GM13976 (cell line): ENCODE data around the gene SH3GL1.

Experiments
- DNase-seq: peaks from one replicate; pipeline ENCODE4 v3.0.0; 2012; ENCODE audit warnings: low spot score
- in situ Hi-C: fragments of 300-500 bp; cut with MboI; formaldehyde crosslinking; loops from one replicate; pipeline ENCODE4 v1.12.0; 2022; ENCODE audit warnings: low sequenced_read_pairs, mixed read lengths, inconsistent platforms; ENCODE audit not compliant: unreplicated experiment
- TF ChIP-seq, protein P1 (sequence below): IDR thresholded peaks from 2 replicates; pipeline ENCODE4 v1.5.1; 2012; ENCODE audit warnings: borderline replicate concordance, mild to moderate bottlenecking; ENCODE audit not compliant: insufficient read depth; ENCODE audit errors: extremely low read depth, missing control alignments, control extremely low read depth

SH3GL1 gene

DNA sequence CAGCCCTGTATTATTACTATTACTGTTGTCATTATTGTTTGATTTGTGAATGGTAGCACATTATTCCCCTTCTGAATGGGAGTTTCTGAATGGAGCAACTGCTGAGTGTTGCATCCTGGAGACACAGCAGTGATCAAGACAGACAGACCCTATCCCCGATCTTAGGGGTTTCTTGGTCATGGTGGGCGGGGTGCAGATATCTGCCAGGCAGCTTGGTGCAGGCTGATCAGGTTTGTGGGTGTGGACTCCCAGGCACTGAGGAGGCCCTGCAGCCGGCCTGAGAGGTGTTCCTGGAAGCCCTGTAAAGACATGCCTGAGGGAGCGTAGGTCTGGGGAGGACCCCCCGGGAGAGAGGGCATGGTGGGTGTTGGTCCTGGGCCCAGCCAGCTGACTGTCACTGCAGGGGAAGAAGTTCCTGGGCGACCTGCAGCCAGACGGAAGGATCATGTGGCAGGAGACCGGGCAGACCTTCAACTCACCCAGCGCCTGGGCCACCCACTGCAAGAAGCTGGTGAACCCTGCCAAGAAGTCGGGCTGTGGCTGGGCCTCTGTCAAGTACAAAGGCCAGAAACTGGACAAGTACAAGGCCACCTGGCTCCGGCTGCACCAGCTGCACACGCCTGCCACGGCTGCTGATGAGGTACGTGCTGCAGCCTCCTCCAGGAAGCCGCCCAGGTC is 54.9 kb downstream of the SH3GL1 start:
- no peak for DNase-seq
- TF ChIP-seq, protein P1, sequence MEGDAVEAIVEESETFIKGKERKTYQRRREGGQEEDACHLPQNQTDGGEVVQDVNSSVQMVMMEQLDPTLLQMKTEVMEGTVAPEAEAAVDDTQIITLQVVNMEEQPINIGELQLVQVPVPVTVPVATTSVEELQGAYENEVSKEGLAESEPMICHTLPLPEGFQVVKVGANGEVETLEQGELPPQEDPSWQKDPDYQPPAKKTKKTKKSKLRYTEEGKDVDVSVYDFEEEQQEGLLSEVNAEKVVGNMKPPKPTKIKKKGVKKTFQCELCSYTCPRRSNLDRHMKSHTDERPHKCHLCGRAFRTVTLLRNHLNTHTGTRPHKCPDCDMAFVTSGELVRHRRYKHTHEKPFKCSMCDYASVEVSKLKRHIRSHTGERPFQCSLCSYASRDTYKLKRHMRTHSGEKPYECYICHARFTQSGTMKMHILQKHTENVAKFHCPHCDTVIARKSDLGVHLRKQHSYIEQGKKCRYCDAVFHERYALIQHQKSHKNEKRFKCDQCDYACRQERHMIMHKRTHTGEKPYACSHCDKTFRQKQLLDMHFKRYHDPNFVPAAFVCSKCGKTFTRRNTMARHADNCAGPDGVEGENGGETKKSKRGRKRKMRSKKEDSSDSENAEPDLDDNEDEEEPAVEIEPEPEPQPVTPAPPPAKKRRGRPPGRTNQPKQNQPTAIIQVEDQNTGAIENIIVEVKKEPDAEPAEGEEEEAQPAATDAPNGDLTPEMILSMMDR = no peak
- in situ Hi-C loops = no loop called here

DNA sequence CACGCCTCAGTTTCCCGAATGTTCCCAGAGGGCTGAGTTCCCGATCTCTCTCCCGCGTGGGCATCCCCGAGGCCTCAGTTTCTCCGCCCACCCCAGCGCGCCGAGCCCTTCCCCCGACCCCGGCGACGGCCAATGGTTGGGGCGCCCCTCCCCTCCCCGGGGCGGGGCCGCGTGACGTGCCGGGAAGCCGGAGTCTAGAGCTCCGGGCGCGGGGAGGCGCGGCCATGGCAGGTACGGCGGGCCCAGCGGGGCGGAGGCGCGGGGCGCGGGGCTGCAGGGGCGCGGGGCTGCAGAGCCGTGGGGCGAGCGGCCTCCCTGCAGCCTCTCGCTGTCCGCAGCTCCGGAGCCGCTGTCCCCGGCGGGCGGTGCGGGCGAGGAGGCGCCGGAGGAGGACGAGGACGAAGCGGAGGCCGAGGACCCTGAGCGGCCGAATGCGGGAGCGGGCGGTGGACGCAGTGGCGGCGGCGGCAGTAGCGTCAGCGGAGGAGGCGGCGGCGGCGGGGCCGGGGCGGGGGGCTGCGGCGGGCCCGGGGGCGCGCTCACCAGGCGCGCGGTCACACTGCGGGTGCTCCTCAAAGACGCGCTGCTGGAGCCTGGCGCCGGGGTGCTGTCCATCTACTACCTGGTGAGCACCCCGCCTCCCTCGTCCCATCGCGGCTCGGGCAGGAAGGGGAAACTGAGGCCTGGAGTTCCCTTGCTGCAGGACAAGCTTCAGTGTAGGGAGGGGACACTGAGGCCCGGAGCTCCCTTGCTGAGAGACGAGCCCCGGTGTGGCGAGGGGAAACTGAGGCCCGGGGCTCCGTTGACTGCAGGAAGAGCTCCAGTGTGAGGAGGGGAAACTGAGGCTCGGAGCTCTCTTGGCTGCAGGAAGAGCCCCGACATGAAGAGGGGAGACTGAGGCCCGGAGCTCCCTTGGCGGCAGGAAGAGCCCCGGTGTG is 56.7 kb downstream of the SH3GL1 start, which contains the start of gene MPND:
Gene MPND (plus strand): TSS at position 193 of the 938 bp plus-strand sequence. CDS start 32 bp downstream, at position 225.
- TF ChIP-seq, protein P1 = no peak
- in situ Hi-C loops = no loop called here
- DNase-seq = peak; percentile 92

DNA sequence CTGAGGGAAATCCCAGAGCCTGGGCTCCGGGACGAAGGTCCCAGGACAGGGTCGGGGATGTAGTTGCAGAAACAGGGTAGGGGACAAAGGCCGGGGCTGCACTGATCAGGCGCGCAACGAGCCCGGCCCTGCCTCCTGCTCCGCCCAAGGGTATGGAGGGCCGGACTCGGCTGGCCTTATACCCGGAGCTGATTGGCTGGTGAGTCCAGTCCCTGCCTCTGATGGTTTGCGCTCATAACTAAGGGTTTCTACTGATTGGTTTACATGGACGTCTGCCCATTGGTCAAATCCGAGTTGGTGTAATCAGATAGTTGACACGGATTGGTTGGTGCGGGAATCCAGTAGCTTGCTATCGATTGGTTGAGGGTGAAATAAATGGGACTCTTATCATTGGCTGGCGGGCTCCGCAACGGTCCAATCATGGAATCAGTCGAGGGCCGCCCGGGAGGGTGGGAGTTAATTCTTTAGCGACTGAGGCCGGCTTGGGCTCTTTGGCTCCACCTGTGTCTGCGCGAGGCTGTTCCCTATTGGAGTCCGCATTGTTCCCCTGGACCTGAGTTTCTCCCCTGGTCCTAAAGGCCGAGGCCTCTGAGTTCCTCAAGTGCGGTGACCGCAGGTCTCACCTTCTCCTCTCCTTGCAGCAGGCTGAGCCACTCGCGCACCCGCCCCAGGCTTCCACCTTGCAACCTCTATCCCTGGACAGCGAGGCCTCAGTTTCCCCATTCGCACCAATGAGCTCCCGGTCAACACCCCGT is 57.6 kb downstream of the SH3GL1 start:
- TF ChIP-seq, protein P1 = no peak
- DNase-seq = peak; percentile 93
- in situ Hi-C loops = no loop called here

DNA sequence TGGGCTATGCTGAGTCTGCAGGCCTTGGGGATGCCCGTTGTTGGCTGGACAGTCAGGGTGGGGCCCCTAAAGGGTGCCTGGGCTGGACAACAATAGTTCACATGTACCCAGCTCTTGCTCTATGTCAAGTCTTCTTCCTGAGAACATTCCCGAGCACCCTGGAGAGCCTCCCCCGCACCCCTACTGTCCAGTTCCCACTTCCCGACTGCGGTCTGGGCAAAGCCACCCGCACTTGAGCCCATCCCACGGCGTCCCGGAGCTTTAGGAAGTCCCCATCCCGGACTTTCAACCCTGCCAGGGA is 58.1 kb downstream of the SH3GL1 start:
- TF ChIP-seq, protein P1 = no peak
- in situ Hi-C loops = no loop called here
- DNase-seq = peak; percentile 10

DNA sequence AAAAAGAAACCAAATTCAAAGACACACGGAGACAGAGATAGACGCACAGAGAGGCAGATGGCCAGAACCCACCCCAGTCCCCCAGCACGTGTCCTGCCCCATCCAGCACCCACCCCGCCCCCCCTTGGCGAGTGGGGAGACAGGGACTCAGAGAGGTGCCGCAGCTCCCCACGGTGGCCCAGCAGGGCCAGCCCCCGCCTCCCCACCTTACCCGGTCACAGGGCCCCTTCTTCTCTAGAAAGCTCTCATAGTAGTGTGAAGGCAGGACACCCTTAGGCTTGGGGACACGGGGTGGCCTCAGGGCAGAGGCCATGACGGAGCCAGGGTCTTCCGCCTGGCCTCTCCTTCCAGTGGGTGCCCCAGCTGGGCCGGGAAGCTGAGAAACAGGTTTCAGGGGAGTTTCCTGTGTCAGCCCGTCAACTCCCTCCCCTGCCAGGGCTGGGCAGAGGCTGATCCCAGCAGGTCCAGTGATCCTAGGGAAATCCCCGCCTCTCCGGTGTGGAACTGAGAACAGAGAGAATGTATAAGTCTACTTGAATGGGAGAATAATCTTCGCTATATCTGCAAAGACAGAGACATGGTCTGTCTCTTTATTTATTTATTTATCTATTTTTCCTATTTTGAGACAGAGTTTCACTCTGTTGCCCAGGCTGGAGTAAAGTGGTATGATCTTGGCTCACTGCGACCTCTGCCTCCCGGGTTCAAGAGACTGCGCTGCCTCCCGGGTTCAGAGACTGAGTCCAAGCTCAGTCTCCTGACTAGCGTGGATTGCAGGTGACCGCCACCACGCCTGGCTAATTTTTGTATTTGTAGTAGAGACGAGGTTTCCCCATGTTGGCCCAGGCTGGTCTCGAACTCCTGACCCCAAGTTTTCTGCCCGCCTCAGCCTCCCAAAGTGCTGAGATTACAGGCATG is 61.6 kb downstream of the SH3GL1 start, which contains the start of gene STAP2:
Gene STAP2 (minus strand): TSS at position 387 of the 915 bp plus-strand sequence. CDS start 74 bp downstream, at position 313.
- DNase-seq = peak; percentile 53
- in situ Hi-C loops = no loop called here
- TF ChIP-seq, protein P1 = no peak
